HL-60 (cell line): ENCODE measurements around the gene CFAP65.

Source experiments
- GABPA ChIP-seq: IDR thresholded peaks from 2 replicates; pipeline ENCODE4 v1.6.1; 2012; ENCODE audit warnings: low read depth
- POLR2AphosphoS5 ChIP-seq: IDR thresholded peaks from 2 replicates; pipeline ENCODE4 v1.6.1; 2012; ENCODE audit warnings: low read depth
- TF ChIP-seq, protein P1 (sequence below): IDR thresholded peaks from one replicate; pipeline ENCODE4 v1.5.1; 2011; ENCODE audit warnings: low read length, control low read depth, inconsistent platforms; ENCODE audit not compliant: insufficient read depth
- TF ChIP-seq, protein P2 (sequence below): IDR thresholded peaks from 2 replicates; pipeline ENCODE4 v1.6.1; 2012; ENCODE audit warnings: low read depth; ENCODE audit not compliant: insufficient replicate concordance

DNA sequence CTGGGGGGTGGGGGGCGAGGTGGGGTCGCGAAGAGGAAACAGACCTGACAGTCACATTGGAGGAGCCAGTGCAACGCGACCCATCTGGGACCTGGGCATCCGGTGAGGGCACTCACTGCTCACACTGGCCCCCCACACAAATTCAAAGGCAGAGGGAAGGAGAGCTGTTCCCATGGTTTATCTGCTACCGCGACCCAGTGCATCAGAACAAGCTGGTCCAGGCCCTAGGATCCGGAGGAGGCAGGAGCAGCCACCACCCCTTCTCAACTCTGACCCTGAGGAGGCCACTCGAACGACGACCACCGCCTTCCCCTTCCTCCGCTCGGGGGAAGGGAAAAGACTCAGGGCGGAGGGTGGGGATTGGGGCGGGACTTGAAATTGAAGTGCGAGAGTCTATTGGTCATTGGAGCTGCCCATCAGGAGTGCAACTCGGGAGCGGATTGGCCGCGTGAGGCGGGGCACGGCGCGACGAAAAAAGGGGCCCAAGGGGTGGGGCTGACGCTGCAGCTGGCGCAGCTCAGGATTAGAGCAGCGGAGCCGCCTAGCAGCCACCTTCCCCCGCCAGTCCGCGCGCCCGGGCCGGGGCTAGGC is 82.1 kb downstream of the CFAP65 start, which contains the start of gene CDK5R2:
- TF ChIP-seq GABPA (no peak), POLR2AphosphoS5 (no peak)
- TF ChIP-seq, protein P1, sequence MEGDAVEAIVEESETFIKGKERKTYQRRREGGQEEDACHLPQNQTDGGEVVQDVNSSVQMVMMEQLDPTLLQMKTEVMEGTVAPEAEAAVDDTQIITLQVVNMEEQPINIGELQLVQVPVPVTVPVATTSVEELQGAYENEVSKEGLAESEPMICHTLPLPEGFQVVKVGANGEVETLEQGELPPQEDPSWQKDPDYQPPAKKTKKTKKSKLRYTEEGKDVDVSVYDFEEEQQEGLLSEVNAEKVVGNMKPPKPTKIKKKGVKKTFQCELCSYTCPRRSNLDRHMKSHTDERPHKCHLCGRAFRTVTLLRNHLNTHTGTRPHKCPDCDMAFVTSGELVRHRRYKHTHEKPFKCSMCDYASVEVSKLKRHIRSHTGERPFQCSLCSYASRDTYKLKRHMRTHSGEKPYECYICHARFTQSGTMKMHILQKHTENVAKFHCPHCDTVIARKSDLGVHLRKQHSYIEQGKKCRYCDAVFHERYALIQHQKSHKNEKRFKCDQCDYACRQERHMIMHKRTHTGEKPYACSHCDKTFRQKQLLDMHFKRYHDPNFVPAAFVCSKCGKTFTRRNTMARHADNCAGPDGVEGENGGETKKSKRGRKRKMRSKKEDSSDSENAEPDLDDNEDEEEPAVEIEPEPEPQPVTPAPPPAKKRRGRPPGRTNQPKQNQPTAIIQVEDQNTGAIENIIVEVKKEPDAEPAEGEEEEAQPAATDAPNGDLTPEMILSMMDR, result no peak
- TF ChIP-seq, protein P2, sequence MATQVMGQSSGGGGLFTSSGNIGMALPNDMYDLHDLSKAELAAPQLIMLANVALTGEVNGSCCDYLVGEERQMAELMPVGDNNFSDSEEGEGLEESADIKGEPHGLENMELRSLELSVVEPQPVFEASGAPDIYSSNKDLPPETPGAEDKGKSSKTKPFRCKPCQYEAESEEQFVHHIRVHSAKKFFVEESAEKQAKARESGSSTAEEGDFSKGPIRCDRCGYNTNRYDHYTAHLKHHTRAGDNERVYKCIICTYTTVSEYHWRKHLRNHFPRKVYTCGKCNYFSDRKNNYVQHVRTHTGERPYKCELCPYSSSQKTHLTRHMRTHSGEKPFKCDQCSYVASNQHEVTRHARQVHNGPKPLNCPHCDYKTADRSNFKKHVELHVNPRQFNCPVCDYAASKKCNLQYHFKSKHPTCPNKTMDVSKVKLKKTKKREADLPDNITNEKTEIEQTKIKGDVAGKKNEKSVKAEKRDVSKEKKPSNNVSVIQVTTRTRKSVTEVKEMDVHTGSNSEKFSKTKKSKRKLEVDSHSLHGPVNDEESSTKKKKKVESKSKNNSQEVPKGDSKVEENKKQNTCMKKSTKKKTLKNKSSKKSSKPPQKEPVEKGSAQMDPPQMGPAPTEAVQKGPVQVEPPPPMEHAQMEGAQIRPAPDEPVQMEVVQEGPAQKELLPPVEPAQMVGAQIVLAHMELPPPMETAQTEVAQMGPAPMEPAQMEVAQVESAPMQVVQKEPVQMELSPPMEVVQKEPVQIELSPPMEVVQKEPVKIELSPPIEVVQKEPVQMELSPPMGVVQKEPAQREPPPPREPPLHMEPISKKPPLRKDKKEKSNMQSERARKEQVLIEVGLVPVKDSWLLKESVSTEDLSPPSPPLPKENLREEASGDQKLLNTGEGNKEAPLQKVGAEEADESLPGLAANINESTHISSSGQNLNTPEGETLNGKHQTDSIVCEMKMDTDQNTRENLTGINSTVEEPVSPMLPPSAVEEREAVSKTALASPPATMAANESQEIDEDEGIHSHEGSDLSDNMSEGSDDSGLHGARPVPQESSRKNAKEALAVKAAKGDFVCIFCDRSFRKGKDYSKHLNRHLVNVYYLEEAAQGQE, result no peak
